ENCODE results near the gene ZNF48.

- no peak for TF ChIP-seq ZFP3 (CRISPR knock-in tag; IDR thresholded peaks at IDR 0.05)
- TF ChIP-seq ARNTL (CRISPR knock-in tag; IDR thresholded peaks at IDR 0.05; ENCODE audit: borderline replicate concordance, low read depth) = no peak
- TF ChIP-seq CREB5 (CRISPR knock-in tag; IDR thresholded peaks at IDR 0.05; ENCODE audit: low read depth) = no peak
Observed at GRCh38 chr16:30418350-30419181, 23.3 kb downstream of the ZNF48 start.

All from SK-N-SH treated with all-trans-retinoic acid at 6 μM for 48 hours (cell line).